Activated naive CD8-positive, alpha-beta T cell treated with anti-CD3 and anti-CD28 coated beads for 36 hours (primary cell): Measurements from ENCODE around the gene ADA. TPM values are rescaled to one million over a fixed set of nuclear protein-coding genes. Genes with fewer than 3 reads are reported as not detected.
A peak's percentile ranks its signal among the peaks of the same experiment; 100 is the strongest.
"Not testable (repeated sequence)": the region's sequence is repeated elsewhere in the genome, so short reads cannot be mapped to it uniquely, and the experiment has no call there.

Experiments
- DNase-seq: peaks from one replicate; pipeline ENCODE4 v3.0.0; 2021
- H3K27ac Mint-ChIP-seq: one replicate; pipeline ENCODE4 v1.8.0; 2022; ENCODE audit warnings: mild to moderate bottlenecking, moderate library complexity, mixed read lengths
- H3K27me3 Mint-ChIP-seq: one replicate; pipeline ENCODE4 v1.8.0; 2022; ENCODE audit warnings: mild to moderate bottlenecking, mixed read lengths
- H3K36me3 Mint-ChIP-seq: one replicate; pipeline ENCODE4 v1.8.0; 2021; ENCODE audit warnings: mild to moderate bottlenecking, mixed read lengths
- H3K4me1 Mint-ChIP-seq: one replicate; pipeline ENCODE4 v1.8.0; 2021; ENCODE audit warnings: mixed read lengths
- H3K4me3 Mint-ChIP-seq: one replicate; pipeline ENCODE4 v1.8.0; 2022; ENCODE audit warnings: mild to moderate bottlenecking, moderate library complexity, mixed read lengths
- H3K9me3 Mint-ChIP-seq: one replicate; pipeline ENCODE4 v1.8.0; 2022; ENCODE audit warnings: mixed read lengths
- total RNA-seq, 2 experiments: library from RNA; stranded (reverse); gene quantifications; one replicate each; pipeline ENCODE4 v1.2.3, GENCODE V29; 2021

Gene ADA
- total RNA-seq, 2 experiments from 2014 or later, result 25.6 to 27.0 TPM

- no peaks in the 10 kb centered on the region for H3K9me3 Mint-ChIP-seq
- DNase-seq, result no peak
- H3K36me3 Mint-ChIP-seq, result no peaks in the 10 kb centered on the region
- peaks cover 35% of the 10 kb centered on the region for H3K4me1 Mint-ChIP-seq
- no peak overlapping the region for H3K4me3 Mint-ChIP-seq
- H3K27ac Mint-ChIP-seq, result peak overlapping the region; percentile 5
- H3K27me3 Mint-ChIP-seq, result no peaks in the 10 kb centered on the region
Observed at GRCh38 chr20:44596876-44597275, 54.6 kb downstream of the ADA start.

DNA sequence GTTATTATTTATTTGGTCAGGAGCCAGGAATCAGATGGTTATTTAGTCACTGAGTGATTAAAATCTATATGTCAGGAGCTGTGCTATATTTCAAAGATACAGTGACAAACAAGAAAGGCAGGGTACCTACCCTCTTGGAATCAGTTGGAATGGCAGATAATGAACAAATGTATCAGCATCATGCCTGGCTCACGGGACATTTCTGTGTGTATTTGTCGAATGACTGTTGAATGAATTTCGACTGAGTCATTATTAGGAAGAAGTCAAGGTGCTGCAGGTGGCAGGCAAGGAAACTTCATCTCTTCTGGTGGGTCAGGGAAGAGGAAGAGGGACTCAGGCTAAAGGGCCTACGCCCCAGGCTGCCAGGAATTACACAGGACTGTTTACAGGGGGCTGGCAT lies 55.5 kb downstream of the ADA start:
- Mint-ChIP-seq H3K27me3 (no peaks in the 10 kb centered on the region), H3K36me3 (no peaks in the 10 kb centered on the region), H3K4me1 (peaks cover 27% of the 10 kb centered on the region), H3K27ac (peak overlapping the region; percentile 4), H3K4me3 (no peak overlapping the region), H3K9me3 (no peaks in the 10 kb centered on the region)
- no peak for DNase-seq

DNA sequence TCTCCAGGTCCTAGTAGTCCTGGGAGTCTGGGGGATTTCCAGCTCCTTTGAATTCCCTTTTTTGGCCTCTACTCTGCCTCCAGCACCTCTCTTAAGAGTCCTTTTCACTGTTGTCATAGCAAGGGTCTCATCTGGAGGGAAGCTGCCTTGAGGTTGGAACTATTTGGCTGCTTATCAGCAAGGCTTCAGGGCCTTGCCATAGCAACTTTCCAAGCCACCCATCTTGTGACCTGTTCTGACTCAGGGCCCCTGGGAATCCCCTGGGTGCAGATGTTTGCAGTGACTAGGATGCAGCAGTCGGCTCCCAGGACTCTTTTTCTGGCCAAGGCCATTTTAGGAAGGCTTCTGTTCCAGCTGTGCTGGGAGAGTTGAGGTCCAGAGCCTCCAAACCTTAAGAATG lies 56.8 kb downstream of the ADA start:
- no peaks in the 10 kb centered on the region for H3K36me3 Mint-ChIP-seq
- H3K4me1 Mint-ChIP-seq, result peaks cover 18% of the 10 kb centered on the region
- H3K27ac Mint-ChIP-seq, result no peak overlapping the region
- H3K9me3 Mint-ChIP-seq, result no peaks in the 10 kb centered on the region
- no peak overlapping the region for H3K4me3 Mint-ChIP-seq
- DNase-seq, result no peak
- no peaks in the 10 kb centered on the region for H3K27me3 Mint-ChIP-seq

DNA sequence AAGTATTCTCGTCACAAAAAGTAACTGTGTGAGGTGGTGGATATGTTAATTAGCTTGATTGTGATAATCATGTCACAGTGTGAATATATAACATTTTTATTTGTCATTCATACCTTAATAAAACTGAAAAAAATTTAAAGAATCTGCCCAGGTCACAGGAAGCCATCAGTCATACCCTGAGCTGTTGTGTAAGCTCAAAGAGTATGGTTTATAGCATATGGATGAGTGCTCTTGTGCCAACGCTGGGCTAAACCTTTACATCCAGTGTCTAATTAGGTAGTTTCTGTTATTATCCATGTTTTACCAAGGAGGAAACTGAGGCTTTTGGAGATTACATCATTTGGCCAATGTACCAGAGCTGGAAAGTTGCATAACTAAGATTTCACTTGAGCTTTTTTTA lies 57.7 kb downstream of the ADA start:
- Mint-ChIP-seq H3K4me3 (no peak overlapping the region), H3K36me3 (no peaks in the 10 kb centered on the region), H3K9me3 (no peaks in the 10 kb centered on the region), H3K4me1 (peaks cover 12% of the 10 kb centered on the region), H3K27me3 (no peaks in the 10 kb centered on the region), H3K27ac (no peak overlapping the region)
- no peak for DNase-seq

- no peak for DNase-seq
- no peaks in the 10 kb centered on the region for H3K27me3 Mint-ChIP-seq
- H3K4me1 Mint-ChIP-seq, result peaks cover 2% of the 10 kb centered on the region
- no peaks in the 10 kb centered on the region for H3K9me3 Mint-ChIP-seq
- no peak overlapping the region for H3K27ac Mint-ChIP-seq
- H3K36me3 Mint-ChIP-seq, result no peaks in the 10 kb centered on the region
- no peak overlapping the region for H3K4me3 Mint-ChIP-seq
Observed at GRCh38 chr20:44592366-44592765, 59.1 kb downstream of the ADA start.

DNA sequence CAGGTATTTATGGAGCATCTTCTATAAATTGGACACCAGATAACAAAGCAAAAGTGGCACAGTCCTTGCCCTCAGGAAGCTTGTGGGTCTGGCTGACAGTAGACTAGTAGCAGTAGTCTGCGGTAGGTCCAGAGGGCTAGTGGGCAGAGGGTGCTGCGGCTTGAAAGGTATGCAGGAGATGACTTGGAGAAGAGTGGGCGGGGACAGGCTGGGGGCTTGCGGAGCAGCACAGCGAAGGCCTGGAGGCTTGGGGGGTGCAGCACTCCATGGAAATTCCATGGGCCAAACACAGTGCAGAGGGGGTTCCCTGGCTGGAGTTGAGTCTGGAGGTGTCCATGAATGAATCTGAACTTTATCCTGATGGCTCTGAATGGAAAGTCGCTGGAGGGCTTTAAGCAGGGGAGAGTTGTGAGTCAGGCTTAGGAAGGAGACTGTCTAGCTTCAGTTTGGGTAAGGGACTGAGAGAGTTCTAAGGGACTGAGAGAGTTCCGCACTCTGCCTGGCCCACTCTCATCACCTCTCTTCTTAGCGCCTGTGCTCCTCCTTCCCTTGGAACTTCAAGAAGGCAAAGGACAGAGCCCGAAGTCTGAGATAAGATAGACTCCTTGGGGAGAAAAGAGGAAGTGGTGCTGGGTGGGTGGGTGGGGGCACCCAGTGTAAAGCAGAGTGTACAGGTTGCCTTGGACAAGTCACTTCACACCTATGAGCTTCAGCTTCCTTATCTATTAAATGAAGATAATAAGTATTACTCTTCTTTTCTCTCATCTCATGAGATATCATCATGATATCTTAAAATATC lies 60.3 kb downstream of the ADA start:
- Mint-ChIP-seq H3K9me3 (no peaks in the 10 kb centered on the region), H3K4me3 (no peak overlapping the region), H3K4me1 (peaks cover 3% of the 10 kb centered on the region), H3K36me3 (no peaks in the 10 kb centered on the region), H3K27ac (no peak overlapping the region), H3K27me3 (no peaks in the 10 kb centered on the region)
- no peak for DNase-seq

DNA sequence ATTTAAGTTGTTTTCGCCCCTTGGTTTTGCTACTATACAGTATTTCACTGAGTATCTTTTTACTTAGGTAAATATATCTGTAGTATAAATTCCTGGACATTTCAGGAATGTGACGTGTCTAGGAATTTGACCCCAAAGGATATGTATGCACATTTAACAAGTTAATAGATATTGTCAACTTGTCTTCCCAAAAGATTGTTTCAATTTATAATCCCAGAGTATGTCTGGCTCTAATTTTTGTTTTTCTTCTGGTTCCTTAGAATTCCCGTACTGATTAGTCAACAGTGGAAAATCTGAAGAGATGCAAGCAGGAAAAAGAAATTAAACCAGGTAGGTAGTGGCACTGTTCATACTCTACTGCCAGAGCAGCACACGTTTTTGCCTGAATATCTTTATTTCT lies 62.0 kb downstream of the ADA start:
- no peak for DNase-seq
- no peak overlapping the region for H3K4me3 Mint-ChIP-seq
- no peaks in the 10 kb centered on the region for H3K9me3 Mint-ChIP-seq
- no peaks in the 10 kb centered on the region for H3K27me3 Mint-ChIP-seq
- peaks cover 10% of the 10 kb centered on the region for H3K4me1 Mint-ChIP-seq
- H3K36me3 Mint-ChIP-seq, result no peaks in the 10 kb centered on the region
- H3K27ac Mint-ChIP-seq, result no peak overlapping the region

DNA sequence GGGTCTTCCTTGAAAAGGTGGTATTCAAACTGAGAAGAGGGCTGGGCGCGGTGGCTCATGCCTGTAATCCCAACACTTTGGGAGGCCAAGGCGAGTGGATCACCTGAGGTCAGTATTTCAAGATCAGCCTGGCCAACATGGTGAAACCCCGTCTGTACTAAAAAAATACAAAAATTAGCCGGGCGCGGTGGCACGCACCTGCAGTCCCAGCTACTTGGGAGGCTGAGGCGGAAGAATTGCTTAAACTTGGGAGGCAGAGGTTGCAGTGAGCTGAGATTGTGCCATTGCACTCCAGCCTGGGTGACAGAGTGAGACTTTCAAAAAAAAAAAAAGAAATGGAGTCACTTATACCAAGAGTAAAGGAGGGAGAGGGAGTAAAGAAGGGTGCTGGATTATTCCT lies 63.2 kb downstream of the ADA start:
- H3K9me3 Mint-ChIP-seq, DNase-seq, H3K4me3 Mint-ChIP-seq, H3K36me3 Mint-ChIP-seq, H3K27me3 Mint-ChIP-seq, H3K27ac Mint-ChIP-seq: not testable (repeated sequence)
- H3K4me1 Mint-ChIP-seq, result peaks cover 10% of the 10 kb centered on the region

DNA sequence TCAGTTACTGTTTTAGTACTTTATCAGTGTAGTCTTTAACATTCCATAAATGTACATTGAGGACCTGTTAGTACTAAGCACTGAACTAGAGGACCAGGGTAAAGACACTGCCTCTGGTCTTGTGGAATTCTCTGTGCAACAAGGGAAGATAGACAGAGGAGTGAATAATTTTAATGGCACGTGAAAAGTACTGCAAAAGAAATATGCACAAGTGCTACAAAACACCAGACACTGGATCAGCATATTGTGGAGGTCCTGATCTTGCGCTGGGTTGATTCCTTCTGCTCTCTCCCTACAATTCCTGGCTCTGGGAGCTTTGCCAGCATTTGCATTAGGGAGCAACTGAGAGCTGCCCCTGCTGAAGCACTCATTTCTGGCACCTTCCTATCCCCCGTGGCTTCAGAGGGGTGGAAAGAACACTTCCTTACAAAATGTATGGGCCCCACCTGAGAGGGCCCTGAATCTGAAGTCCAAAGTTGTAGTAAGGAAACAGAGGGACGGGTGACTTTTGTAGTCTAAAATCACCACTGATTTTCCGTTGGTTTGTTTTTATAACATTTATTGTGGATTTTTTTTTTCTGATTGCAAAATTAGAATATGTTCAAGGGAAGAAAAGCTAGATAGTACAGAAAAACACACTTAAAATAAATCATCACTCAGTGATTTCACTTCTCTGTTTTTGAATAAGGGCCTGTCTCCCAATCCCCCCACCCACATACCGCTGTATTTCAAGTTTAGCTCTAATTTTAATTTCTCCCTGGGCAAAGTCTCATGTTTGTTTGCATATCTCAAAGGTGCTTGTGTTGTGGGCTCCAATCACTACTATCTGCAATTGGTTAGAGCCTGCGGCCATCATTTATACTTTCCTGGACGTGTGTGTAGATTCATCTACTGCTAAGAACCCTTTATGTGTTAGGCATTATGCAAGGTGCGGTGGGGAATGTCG lies 64.2 kb downstream of the ADA start:
- H3K4me1 Mint-ChIP-seq, result peaks cover 10% of the 10 kb centered on the region
- peak overlapping the region; percentile 36 for H3K27ac Mint-ChIP-seq
- no peaks in the 10 kb centered on the region for H3K9me3 Mint-ChIP-seq
- H3K27me3 Mint-ChIP-seq, result no peaks in the 10 kb centered on the region
- H3K36me3 Mint-ChIP-seq, result no peaks in the 10 kb centered on the region
- no peak overlapping the region for H3K4me3 Mint-ChIP-seq
- no peak for DNase-seq

GRCh38 chr20:44586289-44586911 lies 65.1 kb downstream of the ADA start:
- Mint-ChIP-seq H3K27ac (no peak overlapping the region), H3K36me3 (no peaks in the 10 kb centered on the region), H3K4me1 (peaks cover 10% of the 10 kb centered on the region), H3K27me3 (no peaks in the 10 kb centered on the region), H3K9me3 (no peaks in the 10 kb centered on the region), H3K4me3 (no peak overlapping the region)
- DNase-seq, result no peak

DNA sequence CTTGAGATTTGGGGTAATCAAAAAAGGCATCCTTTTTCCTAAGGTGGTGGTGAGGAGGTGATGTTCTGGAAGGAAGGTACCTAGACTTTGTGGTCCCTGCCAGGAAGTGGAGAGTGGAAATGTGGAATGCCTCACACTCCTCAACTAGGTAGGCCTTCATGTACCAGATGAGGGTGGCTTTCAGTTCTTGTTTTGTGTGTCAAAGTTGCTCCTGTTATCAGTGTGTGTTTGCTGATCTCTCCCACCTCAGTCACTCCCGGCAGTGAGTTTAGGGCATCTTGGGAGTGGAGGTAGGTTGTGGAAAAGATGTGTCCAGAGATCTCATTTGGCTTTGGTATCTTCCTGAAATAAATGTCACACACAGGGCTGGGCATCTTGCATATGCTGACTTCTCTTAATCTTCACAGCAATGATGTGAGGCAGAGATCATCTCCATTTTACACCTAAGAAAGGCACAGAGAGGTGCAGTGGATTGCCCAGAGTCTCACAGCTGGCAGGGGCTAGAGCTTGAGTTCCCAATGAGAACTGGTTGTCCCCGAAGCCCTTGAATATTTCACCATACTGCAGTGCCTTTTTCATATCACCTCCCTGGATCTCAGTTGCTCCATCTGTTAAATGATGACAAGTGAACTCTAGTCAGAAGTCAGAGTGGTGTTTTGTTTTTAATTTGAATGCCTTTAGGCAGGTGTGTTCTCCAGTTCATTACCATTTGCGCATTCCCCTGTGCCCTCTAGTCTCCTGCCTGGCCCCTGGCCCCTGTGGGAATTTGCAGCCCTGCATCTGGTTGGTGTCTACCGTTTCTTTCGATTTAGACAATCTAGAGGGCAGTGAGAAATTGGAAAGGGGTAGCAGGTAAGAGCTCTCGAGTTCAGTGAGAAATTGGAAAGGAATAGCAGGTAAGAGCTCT lies 66.2 kb downstream of the ADA start:
- H3K27ac Mint-ChIP-seq, result peak overlapping the region; percentile 34
- H3K36me3 Mint-ChIP-seq, result no peaks in the 10 kb centered on the region
- no peak for DNase-seq
- no peak overlapping the region for H3K4me3 Mint-ChIP-seq
- H3K27me3 Mint-ChIP-seq, result no peaks in the 10 kb centered on the region
- no peaks in the 10 kb centered on the region for H3K9me3 Mint-ChIP-seq
- peaks cover 10% of the 10 kb centered on the region for H3K4me1 Mint-ChIP-seq

- peaks cover 10% of the 10 kb centered on the region for H3K4me1 Mint-ChIP-seq
- no peak overlapping the region for H3K27ac Mint-ChIP-seq
- H3K36me3 Mint-ChIP-seq, result no peaks in the 10 kb centered on the region
- no peak for DNase-seq
- no peaks in the 10 kb centered on the region for H3K27me3 Mint-ChIP-seq
- no peaks in the 10 kb centered on the region for H3K9me3 Mint-ChIP-seq
- H3K4me3 Mint-ChIP-seq, result no peak overlapping the region
Observed at GRCh38 chr20:44584162-44584561, 67.3 kb downstream of the ADA start.

DNA sequence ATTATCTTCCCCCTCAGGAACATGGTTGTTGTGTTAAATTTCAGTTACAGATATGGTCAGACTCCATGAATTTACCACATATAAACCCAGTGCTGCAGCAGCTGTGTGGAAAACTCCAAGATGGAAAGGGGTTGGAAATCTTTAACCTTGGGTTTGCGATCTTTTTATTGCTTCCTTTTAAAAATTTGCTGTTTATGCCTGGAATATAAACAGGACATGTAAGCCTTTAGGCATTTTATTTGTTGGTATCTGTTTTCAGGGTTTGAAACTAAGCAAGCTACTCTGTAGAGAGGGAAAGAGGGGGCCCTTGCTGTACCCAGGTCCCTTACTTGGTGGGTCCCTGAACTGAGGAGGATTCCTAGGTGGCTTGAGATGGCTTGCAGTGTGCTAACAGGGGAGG lies 68.3 kb downstream of the ADA start:
- Mint-ChIP-seq H3K9me3 (no peaks in the 10 kb centered on the region), H3K4me1 (peaks cover 10% of the 10 kb centered on the region), H3K27me3 (no peaks in the 10 kb centered on the region)

GRCh38 chr20:44582311-44583025 lies 69.0 kb downstream of the ADA start, which contains the start of gene PKIG:
TSS of gene PKIG (plus strand) at chr20:44582579. CDS start at chr20:44614557, 31,978 bp downstream.
- H3K27ac Mint-ChIP-seq, result no peak within 1 kb of the TSS
- H3K36me3 Mint-ChIP-seq, result no peaks in the 10 kb centered on the region
- H3K9me3 Mint-ChIP-seq, result no peaks in the 10 kb centered on the region
- H3K27me3 Mint-ChIP-seq, result no peaks in the 10 kb centered on the region
- peak within 1 kb of the TSS; percentile 12 for H3K4me3 Mint-ChIP-seq
- DNase-seq, result no peak
- H3K4me1 Mint-ChIP-seq, result peaks cover 12% of the 10 kb centered on the region

More for the DNA sequence above, 68.3 kb downstream of the ADA start:
- DNase-seq, result no peak
- Mint-ChIP-seq H3K4me3 (no peak overlapping the region), H3K27ac (no peak overlapping the region), H3K36me3 (no peaks in the 10 kb centered on the region)
